OCI-LY3 (cell line): ENCODE measurements around the gene NPEPPS.

Experiments
- EZH2phosphoT487 ChIP-seq: fragments of 200-600 bp; shearing (Covaris generic); IDR thresholded peaks from 2 replicates; pipeline ENCODE4 v1.6.1; 2018; ENCODE audit warnings: antibody characterized with exemption, mixed run types, low read depth
- TF ChIP-seq, protein P1 (sequence below): fragments of 200-600, 300-600 bp; sonication (generic); IDR thresholded peaks from 2 replicates; pipeline ENCODE4 v1.5.1; 2014; ENCODE audit warnings: antibody characterized with exemption, low read length, low read depth

- no peak for TF ChIP-seq EZH2phosphoT487
- TF ChIP-seq, protein P1, sequence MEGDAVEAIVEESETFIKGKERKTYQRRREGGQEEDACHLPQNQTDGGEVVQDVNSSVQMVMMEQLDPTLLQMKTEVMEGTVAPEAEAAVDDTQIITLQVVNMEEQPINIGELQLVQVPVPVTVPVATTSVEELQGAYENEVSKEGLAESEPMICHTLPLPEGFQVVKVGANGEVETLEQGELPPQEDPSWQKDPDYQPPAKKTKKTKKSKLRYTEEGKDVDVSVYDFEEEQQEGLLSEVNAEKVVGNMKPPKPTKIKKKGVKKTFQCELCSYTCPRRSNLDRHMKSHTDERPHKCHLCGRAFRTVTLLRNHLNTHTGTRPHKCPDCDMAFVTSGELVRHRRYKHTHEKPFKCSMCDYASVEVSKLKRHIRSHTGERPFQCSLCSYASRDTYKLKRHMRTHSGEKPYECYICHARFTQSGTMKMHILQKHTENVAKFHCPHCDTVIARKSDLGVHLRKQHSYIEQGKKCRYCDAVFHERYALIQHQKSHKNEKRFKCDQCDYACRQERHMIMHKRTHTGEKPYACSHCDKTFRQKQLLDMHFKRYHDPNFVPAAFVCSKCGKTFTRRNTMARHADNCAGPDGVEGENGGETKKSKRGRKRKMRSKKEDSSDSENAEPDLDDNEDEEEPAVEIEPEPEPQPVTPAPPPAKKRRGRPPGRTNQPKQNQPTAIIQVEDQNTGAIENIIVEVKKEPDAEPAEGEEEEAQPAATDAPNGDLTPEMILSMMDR: no peak
Measured at GRCh38 chr17:47670064-47670463, 139.2 kb downstream of the NPEPPS start.
